GM18868 (cell line): ENCODE data around the gene CST7.

Source experiments
- ATAC-seq: cut with Tn5 transposase; IDR thresholded peaks from one replicate; pipeline ENCODE4 v1.9.1; 2021; ENCODE audit warnings: mild to moderate bottlenecking, moderate library complexity; ENCODE audit not compliant: unreplicated experiment

Gene CST7

GRCh38 chr20:24962510-24962909 is 13.4 kb downstream of the CST7 start:
- ATAC-seq = no peak

- no peak for ATAC-seq
These were observed 14.8 kb downstream of the CST7 start for GRCh38 chr20:24963672-24964505.

- ATAC-seq = no peak
These were observed 15.4 kb downstream of the CST7 start for GRCh38 chr20:24964506-24964840.

GRCh38 chr20:24965065-24965919 is 16.2 kb downstream of the CST7 start:
- ATAC-seq = no peak

DNA sequence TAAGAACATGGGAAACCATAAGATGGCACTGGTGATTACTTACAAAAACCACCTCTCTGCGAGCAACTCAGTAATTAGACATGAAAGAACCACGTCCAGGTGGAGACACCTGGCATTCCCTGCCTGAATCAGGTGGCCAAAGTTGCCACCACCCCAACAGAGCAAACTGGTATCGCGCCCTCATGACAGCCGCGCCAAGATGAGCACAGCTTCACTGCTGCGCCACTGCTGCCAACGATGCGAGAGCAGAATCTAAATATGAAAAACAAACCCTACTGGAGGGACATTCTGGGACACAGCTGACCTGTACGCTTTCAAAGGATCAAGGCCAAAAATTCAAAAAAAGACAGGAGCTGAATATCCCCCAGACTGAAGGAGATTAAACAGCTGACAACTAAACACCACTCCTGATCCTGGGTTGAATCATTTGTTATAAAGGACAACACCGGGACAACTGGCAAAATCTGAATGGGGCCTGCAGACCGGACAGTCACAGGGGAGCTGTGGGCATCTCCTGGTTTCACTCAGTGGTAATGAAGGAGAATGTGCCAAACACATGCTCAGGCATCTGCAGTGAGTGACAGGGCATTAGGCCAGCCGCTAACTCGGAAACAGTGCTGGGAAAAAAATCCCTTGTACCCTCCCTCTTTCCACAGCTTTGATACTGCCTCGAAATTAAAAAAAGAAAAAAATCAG is 17.4 kb downstream of the CST7 start:
- ATAC-seq = no peak

- ATAC-seq = no peak
These were observed 19.3 kb downstream of the CST7 start for GRCh38 chr20:24968278-24968800.

DNA sequence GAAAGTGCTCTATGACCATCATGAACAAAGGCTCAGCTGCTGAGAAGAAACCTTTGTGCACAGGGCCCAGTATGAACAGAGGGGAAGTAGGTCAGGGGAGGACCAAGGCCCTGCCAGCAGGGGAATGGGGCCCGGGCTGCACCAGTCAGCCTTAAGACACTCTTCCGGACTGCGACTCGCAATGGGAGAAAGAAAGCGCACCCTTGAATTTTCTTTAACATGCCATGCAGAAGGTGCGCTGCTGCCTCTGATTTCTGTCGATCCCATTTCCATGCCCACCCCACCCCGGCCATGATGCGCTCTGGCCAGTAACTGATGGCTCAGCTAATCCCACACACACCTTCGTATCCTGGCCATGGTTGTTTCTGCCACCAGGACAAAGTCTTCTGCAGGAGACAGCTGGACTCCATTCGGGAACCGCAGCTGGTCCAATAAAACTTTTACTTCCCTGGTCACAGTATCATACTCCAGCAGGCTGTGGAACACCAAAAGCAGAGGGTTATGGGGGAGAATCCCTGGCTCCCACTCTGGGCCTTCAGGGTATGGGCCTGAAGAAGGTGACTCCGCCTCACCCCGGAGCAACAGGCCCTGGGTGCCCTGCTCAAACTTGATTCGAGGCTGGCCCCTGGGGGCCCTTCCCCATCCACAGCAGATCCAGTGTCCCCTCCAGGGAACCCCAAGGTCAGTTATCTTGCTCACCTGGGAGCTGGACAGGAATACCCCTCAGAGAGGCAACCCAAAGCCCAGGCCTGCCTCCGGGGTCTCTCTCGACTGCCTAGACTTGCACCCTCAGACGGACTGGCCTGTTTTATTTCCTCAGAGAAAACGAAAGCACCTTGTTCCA is 20.3 kb downstream of the CST7 start:
- ATAC-seq = no peak

- no peak for ATAC-seq
These were observed 21.0 kb downstream of the CST7 start for GRCh38 chr20:24970030-24970553.

- no peak for ATAC-seq
These were observed 21.7 kb downstream of the CST7 start for GRCh38 chr20:24970754-24971153.

- ATAC-seq = no peak
These were observed 22.5 kb downstream of the CST7 start for GRCh38 chr20:24971376-24972101.

DNA sequence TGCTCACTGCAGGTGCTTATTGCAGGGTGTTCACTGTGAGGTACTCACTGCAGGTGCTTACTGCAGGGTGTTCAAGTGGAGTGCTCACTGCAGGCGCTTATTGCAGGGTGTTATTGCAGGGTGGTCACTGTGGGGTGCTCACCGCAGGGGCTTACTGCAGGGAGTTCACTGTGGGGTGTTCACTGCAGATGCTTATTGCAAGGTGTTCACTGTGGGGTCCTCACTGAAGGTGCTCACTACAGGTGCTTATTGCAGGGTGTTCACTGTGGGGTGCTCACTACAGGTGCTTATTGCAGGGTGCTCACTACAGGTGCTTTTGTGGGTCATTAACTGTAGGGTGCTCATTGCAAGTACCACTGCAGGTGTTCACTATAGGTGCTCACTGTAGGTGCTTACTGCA is 23.3 kb downstream of the CST7 start:
- no peak for ATAC-seq

DNA sequence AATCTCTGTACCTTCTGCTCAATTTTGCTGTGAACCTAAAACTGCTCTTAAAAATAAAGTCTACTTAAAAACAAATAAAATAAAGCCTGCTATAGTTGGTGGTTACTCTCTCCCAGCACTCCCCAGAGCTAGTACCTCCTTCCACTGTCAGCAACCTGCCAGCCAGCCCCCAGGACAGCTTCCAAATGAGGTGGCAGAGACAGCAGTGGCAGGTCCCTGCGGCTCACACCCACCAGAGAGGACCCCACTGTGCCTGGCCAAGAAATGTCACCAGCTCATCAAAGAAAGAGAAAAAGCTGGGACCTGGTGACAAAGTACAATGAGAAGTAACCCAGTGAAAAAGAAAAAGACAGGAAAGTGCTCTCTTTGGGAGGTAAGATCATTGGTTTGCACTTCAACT is 28.3 kb downstream of the CST7 start:
- ATAC-seq = no peak

- ATAC-seq = no peak
These were observed 28.7 kb downstream of the CST7 start for GRCh38 chr20:24977797-24978196.

- no peak for ATAC-seq
These were observed 29.4 kb downstream of the CST7 start for GRCh38 chr20:24978513-24978912.

DNA sequence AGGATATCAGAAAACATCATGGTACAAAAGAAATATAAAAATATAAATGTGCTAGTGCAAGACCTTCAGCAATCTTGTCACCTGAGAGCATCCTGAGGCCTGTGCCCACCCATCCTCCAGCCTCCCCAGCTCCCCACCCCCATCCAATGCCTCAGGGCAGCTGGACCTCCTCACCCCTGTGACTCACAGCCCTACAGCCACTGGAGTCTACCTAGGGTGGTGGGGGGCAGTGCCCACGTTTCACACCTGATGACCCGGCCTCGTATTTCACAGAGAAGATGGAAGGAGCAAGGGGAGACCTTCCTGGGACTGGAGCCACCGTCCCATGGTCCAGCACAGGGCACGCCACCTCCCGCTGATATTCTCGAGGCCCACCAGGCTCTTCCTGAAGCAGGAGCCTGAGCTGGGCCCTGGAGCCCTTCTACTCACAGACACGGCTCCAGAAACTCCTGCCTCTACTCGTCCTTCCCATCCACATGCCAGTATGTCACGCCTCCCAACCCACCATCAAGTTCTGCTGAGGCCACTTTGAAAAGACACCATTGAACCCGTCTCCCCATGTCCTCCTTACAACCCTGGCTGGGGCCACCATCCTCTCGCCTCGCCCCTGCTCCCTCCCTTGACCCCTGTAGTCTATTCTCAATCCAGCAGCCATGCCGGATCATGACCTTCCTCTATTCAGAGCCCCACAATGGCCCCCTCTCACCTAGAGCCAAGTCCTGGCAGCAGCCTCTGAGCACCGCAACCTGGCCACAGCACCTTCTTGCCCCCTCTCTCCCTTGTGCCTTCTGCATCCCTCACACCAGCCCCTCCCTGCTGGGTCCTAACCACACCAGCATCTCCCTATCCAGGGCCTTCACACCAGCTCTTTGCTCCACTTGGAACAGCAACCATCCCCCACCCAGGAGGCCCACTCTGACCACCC is 30.2 kb downstream of the CST7 start:
- no peak for ATAC-seq

- no peak for ATAC-seq
These were observed 31.4 kb downstream of the CST7 start for GRCh38 chr20:24980291-24981053.

DNA sequence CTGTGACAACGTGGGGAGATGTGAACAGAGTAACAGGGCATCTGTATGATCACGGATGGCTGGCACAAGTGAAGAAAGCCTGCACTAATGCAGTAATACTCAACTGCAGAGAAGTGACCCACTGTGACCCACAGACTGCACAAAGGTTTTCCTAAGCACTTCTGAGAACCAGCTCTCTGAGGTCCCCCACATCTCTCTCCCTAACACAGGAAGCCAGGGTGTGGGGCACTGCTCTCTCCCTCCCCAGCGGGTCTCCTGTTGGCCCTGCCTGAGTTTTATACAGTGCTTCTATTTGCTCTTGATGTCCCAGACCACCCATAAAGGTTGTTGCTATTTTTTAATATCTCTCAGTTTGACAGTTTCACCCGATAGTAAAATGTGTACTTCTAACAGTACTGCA is 32.2 kb downstream of the CST7 start:
- no peak for ATAC-seq

DNA sequence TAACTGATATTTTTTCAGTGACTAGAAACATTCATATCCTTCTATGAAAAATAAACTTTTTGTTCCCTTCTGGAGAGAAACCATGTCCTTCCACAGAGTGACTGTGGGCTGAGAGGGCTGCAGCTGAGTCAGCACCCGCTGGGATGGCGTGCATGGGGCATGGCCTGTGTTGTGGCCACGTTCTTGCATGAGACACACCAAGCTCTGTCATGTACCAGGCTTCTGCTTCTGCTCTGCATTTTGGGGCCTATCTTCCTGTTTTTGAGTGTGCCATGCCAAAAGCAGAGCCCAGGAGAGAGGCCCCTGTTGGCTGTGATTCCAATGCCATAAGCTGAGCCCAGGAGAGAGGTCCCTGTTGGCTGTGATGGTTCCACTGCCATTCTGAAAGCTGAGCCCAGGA is 32.7 kb downstream of the CST7 start:
- ATAC-seq = no peak
